ENCODE data around the gene SPSB1. TPM values are rescaled to one million over a fixed set of nuclear protein-coding genes. Genes with fewer than 3 reads are reported as not detected.

Gene SPSB1
- total RNA-seq, 2 donors from 2014 or later: 20.4 to 26.9 TPM

GRCh38 chr1:9388335-9389180, 95.9 kb downstream of the SPSB1 start:
- H3K27me3 Mint-ChIP-seq (ENCODE audit: insufficient read depth): peaks cover 17% of the 10 kb centered on the region
- no peaks in the 10 kb centered on the region for H3K9me3 Mint-ChIP-seq
- Histone ChIP-seq H3K27ac (ENCODE audit: low read depth, low read length) (no peak overlapping the region), H3K36me3 (ENCODE audit: control insufficient read depth, insufficient read depth, low read length) (no peaks in the 10 kb centered on the region), H3K4me1 (ENCODE audit: control insufficient read depth, insufficient read depth, low read length) (no peaks in the 10 kb centered on the region), H3K9ac (ENCODE audit: extremely low read depth, low read length, poor library complexity, severe bottlenecking) (no peak overlapping the region), H3K27me3 (ENCODE audit: control insufficient read depth, insufficient read depth, low read length, poor library complexity, severe bottlenecking) (no peaks in the 10 kb centered on the region), H3K9me3 (ENCODE audit: control insufficient read depth, low read length) (no peaks in the 10 kb centered on the region), H3K4me3 (ENCODE audit: low read length) (no peak overlapping the region)
- H3K27ac Mint-ChIP-seq: no peak overlapping the region
- WGBS, 2 experiments (ENCODE audit: insufficient coverage in 1 of 2, insufficient read length in 1 of 2): 81% methylated on average over 11 to 17 of the region's 18 CpGs
- H3K36me3 Mint-ChIP-seq (ENCODE audit: low read depth): no peaks in the 10 kb centered on the region
- H3K4me1 Mint-ChIP-seq: no peaks in the 10 kb centered on the region
- no peak for DNase-seq
- no peak for TF ChIP-seq CTCF (conservative IDR thresholded peaks at IDR 0.05)
- no peak overlapping the region for H3K4me3 Mint-ChIP-seq

- Mint-ChIP-seq H3K4me1 (no peaks in the 10 kb centered on the region), H3K27me3 (ENCODE audit: insufficient read depth) (peaks cover 25% of the 10 kb centered on the region), H3K27ac (no peak overlapping the region), H3K9me3 (peaks cover 1% of the 10 kb centered on the region), H3K36me3 (ENCODE audit: low read depth) (no peaks in the 10 kb centered on the region), H3K4me3 (no peak overlapping the region)
- H3K4me3 ChIP-seq (ENCODE audit: low read length): no peak overlapping the region
- H3K36me3 ChIP-seq (ENCODE audit: control insufficient read depth, insufficient read depth, low read length): no peaks in the 10 kb centered on the region
- no peak for DNase-seq
- 92 to 94% methylated on average over 7 of the region's 7 CpGs for WGBS, 2 experiments (ENCODE audit: insufficient coverage in 1 of 2, insufficient read length in 1 of 2)
- no peak overlapping the region for H3K27ac ChIP-seq (ENCODE audit: low read depth, low read length)
- no peaks in the 10 kb centered on the region for H3K4me1 ChIP-seq (ENCODE audit: control insufficient read depth, insufficient read depth, low read length)
- no peak for TF ChIP-seq CTCF (conservative IDR thresholded peaks at IDR 0.05)
- no peak overlapping the region for H3K9ac ChIP-seq (ENCODE audit: extremely low read depth, low read length, poor library complexity, severe bottlenecking)
- no peaks in the 10 kb centered on the region for H3K9me3 ChIP-seq (ENCODE audit: control insufficient read depth, low read length)
- H3K27me3 ChIP-seq (ENCODE audit: control insufficient read depth, insufficient read depth, low read length, poor library complexity, severe bottlenecking): no peaks in the 10 kb centered on the region
These were observed 97.3 kb downstream of the SPSB1 start for GRCh38 chr1:9389968-9390367.

- H3K27ac ChIP-seq (ENCODE audit: low read depth, low read length): no peak overlapping the region
- Mint-ChIP-seq H3K4me3 (no peak overlapping the region), H3K27me3 (ENCODE audit: insufficient read depth) (peaks cover 27% of the 10 kb centered on the region), H3K36me3 (ENCODE audit: low read depth) (no peaks in the 10 kb centered on the region), H3K4me1 (no peaks in the 10 kb centered on the region), H3K27ac (no peak overlapping the region), H3K9me3 (peaks cover 10% of the 10 kb centered on the region)
- DNase-seq: no peak
- H3K27me3 ChIP-seq (ENCODE audit: control insufficient read depth, insufficient read depth, low read length, poor library complexity, severe bottlenecking): no peaks in the 10 kb centered on the region
- no peak for TF ChIP-seq CTCF (conservative IDR thresholded peaks at IDR 0.05)
- H3K36me3 ChIP-seq (ENCODE audit: control insufficient read depth, insufficient read depth, low read length): no peaks in the 10 kb centered on the region
- WGBS, 2 experiments (ENCODE audit: insufficient coverage in 1 of 2, insufficient read length in 1 of 2): 93 to 98% methylated on average over 6 of the region's 6 CpGs
- H3K9ac ChIP-seq (ENCODE audit: extremely low read depth, low read length, poor library complexity, severe bottlenecking): no peak overlapping the region
- H3K4me1 ChIP-seq (ENCODE audit: control insufficient read depth, insufficient read depth, low read length): no peaks in the 10 kb centered on the region
- no peak overlapping the region for H3K4me3 ChIP-seq (ENCODE audit: low read length)
- peaks cover 5% of the 10 kb centered on the region for H3K9me3 ChIP-seq (ENCODE audit: control insufficient read depth, low read length)
These were observed 98.9 kb downstream of the SPSB1 start for GRCh38 chr1:9391620-9392019.
